HuH-7.5 (cell line): Measurements from ENCODE around the gene RALY.

ENCODE experiments used
- DNase-seq: peaks from one replicate; pipeline ENCODE4 v3.0.0; 2011; ENCODE audit warnings: low spot score

The RALY gene

DNA sequence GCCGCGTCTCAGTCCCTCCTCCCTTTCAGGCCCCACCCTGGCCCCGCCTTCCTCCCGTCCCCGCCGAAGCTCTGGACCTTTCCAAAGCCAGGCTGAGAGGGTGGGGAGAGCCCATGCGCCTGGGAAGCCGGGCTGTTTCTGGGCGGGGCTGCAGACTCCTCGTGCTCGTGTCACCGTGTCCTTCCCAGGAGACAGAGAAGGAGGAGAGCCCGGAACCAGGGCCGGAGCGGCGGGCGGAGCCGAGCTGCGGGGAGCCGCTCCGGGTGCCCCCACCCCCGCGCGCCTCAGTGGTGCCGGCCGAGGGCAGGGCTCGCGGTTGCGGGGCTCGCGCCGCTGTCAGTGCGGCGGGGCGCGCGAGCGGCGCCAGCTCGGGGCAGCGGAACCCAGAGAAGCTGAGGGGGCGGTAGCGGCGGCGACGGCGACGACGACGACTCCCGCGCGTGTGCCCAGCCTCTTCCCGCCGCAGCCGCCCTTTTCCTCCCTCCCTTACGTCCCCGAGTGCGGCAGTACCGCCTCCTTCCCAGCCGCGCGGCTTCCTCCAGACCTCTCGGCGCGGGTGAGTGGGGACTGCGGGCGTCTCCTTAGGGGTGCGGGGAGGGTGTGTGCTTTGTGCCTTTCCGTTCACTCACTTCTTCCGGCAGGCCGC is at the start of gene RALY:
RALY (plus strand) TSS at position 336 of the 646 bp plus-strand sequence. CDS start 78,164 bp downstream, outside the sequence.
- DNase-seq, result peak; percentile 94

- DNase-seq, result no peak
Observed at GRCh38 chr20:33944914-33945313, 48.8 kb upstream of the RALY start.

DNA sequence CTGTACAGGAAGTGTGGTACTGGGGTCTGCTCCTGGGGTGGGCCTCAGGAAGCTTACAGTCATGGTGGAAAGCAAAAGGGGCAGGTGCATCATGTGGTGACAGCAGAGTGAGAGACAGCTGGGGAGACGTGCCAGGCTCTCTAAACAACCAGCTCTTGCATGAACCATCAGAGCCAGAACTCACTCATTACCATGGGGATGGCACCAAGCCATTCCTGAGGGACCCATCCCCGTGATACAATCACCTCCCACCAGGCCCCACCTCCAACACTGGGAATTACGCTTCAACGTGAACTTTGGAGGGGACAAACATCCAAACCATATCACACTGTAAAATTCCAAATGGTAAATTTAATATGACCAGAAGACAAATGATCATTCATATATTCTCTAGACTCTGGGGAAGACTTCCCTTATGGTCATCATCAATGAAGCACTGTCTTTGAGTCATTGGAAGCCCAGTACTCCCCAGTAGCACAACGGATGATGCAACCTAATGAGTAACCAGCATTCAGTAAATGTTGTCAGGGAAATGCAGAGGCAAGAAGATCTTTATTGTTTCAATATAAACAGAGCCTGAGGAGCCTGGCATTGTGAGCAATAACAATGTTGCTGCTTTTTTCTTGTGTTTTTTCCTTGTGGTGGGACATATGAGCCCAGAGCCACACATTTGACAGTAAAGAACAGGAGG is 48.2 kb upstream of the RALY start:
- no peak for DNase-seq

GRCh38 chr20:33947709-33948295 is 45.9 kb upstream of the RALY start:
- DNase-seq, result peak; percentile 49

DNA sequence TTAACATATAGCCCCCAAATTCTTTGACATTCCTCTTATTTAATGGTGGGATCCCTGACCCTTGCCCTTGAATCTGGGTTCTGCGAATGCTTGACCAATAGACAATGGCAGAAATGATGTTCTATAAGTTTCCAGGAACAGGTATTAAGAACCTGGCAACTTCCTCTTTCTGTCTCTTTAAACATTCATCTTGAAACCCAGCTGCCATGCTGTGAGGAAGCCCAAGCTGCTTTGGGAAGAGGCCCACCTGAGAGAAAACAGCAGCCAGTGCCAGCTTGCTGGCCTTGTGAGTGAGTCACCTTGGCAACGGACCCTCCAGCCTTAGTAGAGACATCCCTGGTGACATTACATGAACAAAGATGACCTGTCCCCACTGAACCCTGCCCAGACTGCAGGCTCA is 45.2 kb upstream of the RALY start:
- no peak for DNase-seq

DNA sequence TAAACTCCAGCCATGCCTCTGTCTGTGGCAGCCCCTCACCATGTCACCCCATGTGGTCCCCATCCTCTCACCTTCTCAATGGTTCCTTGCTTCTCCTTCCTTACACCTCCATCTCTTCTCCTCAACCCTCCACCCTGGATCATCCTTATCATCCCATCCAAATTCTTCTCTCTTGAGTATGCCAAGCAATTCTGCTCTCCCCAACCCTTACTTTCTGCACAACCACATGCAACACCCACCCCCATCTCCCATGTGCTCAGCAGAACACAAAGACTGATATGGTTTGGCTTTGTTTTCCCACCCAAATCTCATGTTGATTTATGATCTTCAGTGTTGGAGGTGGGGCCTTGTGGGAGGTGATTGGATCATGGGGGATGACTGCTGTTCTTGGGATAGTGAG is 42.5 kb upstream of the RALY start:
- DNase-seq, result no peak

DNA sequence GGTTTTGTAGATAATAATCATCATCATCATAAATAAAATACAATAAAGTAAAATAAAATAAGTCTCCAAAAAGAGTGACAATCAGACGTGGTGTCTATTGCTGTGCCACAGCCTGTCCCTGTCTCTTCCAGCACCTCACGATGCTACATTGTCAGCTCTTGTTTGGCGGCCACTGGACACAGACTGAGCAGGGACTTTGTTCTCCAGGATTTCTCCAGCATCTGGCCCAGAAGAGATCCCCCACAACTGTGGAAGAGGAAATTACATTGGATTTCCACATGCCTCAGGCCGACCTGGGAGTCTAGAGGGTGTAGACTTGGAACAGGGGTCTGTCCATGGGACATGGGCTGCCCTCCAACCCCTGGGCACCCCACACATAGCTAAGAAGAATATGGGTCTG is 39.2 kb upstream of the RALY start:
- DNase-seq, result no peak

DNA sequence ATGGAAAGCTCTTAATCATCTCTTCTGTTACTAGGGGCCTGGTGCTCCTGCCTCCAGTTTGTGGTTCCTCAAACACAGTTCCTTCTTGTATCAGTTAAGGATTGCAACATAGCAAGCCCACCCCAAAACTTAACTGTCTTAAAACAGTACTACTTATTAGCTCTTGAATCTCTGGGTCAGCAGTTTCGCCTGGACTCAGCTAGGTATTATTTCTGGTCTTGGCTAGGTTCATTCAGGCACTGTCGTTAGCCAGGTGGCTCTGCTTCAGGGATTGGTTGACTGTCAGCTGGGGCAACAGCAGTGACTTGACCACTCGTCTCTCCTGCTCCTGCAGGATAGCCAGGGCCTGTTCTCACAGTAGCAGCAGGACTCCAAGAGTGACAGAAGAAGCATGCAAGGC is 30.0 kb upstream of the RALY start:
- DNase-seq, result no peak

- DNase-seq, result no peak
Observed at GRCh38 chr20:33964441-33964840, 29.3 kb upstream of the RALY start.

DNA sequence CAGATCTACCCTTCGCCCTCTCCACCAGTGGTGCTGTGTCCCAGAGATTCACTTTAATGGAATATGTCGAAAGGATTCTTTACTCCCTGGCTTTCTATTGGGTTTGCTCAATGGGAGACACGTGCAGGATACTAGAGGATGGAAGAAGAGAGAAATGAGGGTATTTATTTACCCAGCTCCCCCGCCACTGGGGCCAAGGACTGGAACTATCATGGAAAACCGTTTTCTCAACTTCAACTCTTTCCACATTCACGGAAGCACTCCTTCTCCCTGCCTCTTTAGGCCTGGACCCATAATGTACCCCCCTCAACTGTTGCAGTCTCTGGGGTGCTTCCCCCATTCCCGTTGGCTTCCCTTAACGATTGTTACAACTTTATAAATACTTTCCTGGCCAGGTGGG is 26.6 kb upstream of the RALY start:
- DNase-seq, result no peak

GRCh38 chr20:33969563-33969962 is 24.1 kb upstream of the RALY start:
- DNase-seq, result no peak

GRCh38 chr20:33970229-33970628 is 23.5 kb upstream of the RALY start:
- DNase-seq, result no peak

DNA sequence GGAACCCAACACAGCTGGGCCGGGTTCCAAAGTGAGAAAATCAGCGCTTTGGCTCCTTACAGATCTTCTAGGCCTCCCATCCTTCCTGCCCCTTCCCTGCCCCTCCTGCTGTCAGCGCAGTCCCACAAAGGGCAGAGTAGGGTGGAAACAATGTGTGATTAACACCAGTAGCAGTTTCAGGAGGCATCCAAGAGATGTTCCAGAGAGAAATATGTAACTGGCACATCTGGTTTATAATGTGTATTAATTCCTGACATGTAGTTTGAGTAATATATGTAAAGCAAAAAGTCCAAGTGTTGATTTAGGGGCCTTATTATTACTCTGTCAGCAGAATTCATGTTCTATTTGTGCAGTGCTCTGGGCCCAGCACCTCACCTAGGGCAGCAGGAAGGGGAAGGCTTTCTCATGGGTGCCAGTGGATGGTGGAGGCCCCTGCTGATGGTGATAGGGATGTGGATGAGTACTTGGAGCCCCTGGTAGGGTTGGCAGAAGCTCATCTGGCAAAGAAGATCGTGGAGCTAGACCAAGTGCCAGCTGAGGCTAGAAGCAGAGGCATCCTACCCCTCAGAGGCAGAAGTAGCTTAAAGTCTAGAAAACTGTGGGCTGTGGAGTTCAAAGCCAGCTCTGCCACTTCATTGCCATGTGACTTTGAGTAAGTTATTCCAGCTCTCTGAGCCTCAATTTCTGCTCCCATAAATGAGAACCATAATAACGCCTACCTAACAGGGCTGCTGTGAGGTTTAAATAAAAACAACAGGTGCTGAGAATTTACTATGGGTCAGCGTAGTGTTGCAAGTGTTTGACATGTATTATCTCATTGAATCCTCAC is 22.4 kb upstream of the RALY start:
- DNase-seq, result no peak

DNA sequence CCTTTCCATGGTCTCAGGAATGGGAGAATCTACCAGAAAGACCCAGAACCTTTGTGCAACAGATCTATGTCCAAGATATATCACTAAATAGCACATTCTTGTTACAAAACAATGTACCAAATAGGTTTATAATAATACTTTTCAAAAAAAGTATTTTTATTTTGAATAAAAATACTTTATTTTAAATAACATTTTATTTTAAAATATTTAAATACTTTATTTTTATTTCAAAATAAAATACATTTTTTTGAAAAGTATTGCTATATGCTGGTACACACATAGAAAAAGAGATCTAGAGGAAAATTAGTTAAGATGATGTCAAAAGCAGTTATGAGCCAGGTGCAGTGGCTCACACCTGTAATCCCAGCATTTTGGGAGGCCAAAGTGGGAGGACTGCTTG is 16.8 kb upstream of the RALY start:
- DNase-seq, result no peak

DNA sequence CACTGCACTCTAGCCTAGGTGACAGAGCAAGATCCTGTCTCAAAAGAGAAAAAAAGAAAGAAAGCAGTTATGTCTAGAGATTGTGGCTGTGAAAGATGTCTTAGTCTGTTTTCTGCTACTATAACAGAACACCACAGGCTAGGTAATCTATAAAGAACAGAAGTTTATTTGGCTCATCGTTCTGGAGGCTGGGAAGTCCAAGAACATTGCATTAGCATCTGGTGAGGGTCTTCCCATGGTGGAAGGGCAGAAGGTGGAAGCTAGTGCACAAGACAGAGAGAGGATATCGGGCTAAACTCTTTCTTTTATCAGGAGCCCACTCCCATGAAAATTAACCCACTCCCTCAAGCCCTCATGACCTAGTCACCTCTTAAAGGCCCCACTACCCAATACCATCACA is 16.2 kb upstream of the RALY start:
- no peak for DNase-seq

DNA sequence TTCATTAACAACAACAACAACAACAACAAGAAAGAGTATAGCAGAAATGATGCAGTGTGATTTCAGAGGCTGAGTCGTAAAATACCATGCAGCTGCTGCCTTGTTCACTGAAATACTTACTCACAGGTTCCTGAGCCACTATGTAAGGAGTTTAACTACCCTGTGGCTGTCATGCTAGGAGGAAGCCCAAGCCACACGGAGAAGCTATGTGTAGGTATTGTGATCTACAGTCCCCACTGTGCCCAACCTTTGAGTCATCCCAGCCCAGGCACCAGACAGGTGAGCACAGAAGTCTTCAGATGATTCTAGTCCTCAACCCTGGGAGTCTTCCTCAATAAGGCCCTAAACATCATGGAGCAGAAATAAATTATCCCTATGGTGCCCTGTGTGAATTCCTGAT is 14.6 kb upstream of the RALY start:
- DNase-seq, result no peak

DNA sequence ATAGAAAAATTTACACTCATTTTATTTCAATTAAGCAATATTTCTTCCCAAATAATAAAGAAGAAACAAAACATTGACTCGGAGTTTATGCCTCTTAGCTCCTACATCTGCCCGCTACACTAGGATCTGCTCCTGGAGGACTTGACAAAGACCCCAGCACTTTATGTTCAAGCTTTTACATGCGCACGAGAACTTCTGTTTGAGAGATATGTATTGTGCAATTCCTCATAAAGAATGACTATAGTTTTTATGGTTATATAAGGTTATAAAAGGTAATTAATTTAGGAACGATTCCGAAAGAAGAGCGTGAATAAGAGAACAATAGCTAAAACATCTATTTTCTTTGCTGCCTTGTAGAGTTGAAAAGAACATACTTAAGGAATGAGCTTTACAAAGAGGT is 12.4 kb upstream of the RALY start:
- no peak for DNase-seq

DNA sequence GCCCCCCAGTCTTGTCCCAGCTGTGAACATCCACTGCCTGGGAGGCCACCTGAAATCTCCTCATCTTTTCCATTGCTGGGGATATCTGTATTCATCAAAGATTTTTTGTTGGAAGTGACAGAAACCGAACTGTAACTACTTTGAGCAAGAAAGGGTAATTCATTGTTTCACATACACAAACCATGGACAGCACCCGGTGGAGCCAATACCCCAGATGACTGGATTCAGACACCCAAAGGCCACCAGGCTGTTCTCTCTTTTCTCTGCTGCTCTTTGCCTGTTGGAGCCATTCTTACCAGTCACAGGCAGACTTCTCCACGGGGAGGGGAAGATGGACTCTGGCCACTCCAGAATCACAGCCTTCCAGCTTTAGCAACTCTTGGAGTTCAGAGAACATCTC is 11.7 kb upstream of the RALY start:
- DNase-seq, result no peak

DNA sequence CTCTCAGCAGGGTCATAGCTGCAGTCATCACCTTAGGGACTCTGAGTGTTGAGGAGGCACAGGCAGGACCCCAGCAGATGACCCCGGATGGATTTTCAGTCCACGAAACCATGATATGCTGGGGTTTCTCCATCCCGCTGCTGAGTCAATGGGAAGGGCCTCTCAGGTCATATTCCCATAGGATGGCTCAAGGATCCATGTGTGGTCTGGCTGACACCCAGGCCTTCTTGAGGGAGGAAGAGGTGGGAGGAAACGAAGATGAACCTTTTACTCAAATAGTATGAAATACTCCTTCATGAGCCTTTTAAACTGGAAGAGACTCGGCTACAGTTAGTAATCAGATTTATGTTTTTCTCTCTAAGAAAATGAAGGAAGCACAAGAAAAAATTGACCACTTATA is 10.3 kb upstream of the RALY start:
- DNase-seq, result no peak

GRCh38 chr20:33984182-33984719 is 9.5 kb upstream of the RALY start:
- no peak for DNase-seq

DNA sequence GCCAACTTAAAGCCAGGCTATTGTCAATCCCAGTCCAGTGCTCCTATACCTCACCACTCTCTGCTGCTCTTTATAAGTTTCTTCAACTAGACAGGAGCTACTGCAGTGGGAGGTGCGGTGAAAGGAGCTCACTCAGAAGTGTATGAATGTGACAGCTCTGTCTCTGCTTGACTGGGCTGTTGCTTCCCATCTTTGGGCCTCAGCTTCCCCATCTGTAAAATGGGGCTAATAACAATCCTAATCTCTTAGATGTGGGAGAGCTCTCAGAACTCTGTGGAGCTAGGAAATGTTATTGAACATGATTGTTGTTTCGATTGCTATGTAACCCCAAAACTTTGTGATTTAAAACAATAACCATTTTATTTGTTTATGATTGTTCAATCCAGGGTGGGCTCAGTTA is 8.4 kb upstream of the RALY start:
- DNase-seq, result no peak

GRCh38 chr20:33985830-33986229 is 7.9 kb upstream of the RALY start:
- no peak for DNase-seq
